HFFc6 (cell line): Measurements from ENCODE around the gene ADAMTS7. TPM values are rescaled to one million over a fixed set of nuclear protein-coding genes. Genes with fewer than 3 reads are reported as not detected.
"Not testable (repeated sequence)": the region's sequence is repeated elsewhere in the genome, so short reads cannot be mapped to it uniquely, and the experiment has no call there.

Experiments
- DNase-seq: peaks from one replicate; pipeline ENCODE4 v3.0.0-alpha.2; 2018
- H3K27ac Mint-ChIP-seq: 2 replicates; pipeline ENCODE4 v1.8.0; 2020; ENCODE audit warnings: mild to moderate bottlenecking, mixed read lengths
- H3K27me3 Mint-ChIP-seq: 2 replicates; pipeline ENCODE4 v1.8.0; 2021; ENCODE audit warnings: mild to moderate bottlenecking, moderate library complexity, mixed read lengths; ENCODE audit not compliant: insufficient read depth
- H3K36me3 Mint-ChIP-seq: 2 replicates; pipeline ENCODE4 v1.8.0; 2021; ENCODE audit warnings: low read depth, mixed read lengths
- H3K4me1 Mint-ChIP-seq: 2 replicates; pipeline ENCODE4 v1.8.0; 2020; ENCODE audit warnings: low read depth, mixed read lengths
- H3K4me3 Mint-ChIP-seq: 2 replicates; pipeline ENCODE4 v1.8.0; 2020; ENCODE audit warnings: mild to moderate bottlenecking, moderate library complexity, mixed read lengths
- H3K9me3 Mint-ChIP-seq: 2 replicates; pipeline ENCODE4 v1.8.0; 2020; ENCODE audit warnings: mild to moderate bottlenecking, mixed read lengths
- CTCF ChIP-seq: fragments of 200-600 bp; sonication (generic); IDR thresholded peaks from 2 replicates; pipeline ENCODE4 v1.5.0; 2021; ENCODE audit warnings: antibody characterized with exemption, mild to moderate bottlenecking
- total RNA-seq, 6 experiments: library from RNA; stranded (reverse); fragmentation: NEBNext Ultra II Directional; extraction: Animal tissue kit (Norgen Biotek cat#: 25700); gene quantifications; 2 replicates in 1 of 6; 3 replicates in 5 of 6; pipeline ENCODE4 v1.2.3, GENCODE V29; 2021

ADAMTS7 gene
- total RNA-seq, 6 experiments from 2014 or later = 0.39 to 0.66 (median 0.59) TPM

DNA sequence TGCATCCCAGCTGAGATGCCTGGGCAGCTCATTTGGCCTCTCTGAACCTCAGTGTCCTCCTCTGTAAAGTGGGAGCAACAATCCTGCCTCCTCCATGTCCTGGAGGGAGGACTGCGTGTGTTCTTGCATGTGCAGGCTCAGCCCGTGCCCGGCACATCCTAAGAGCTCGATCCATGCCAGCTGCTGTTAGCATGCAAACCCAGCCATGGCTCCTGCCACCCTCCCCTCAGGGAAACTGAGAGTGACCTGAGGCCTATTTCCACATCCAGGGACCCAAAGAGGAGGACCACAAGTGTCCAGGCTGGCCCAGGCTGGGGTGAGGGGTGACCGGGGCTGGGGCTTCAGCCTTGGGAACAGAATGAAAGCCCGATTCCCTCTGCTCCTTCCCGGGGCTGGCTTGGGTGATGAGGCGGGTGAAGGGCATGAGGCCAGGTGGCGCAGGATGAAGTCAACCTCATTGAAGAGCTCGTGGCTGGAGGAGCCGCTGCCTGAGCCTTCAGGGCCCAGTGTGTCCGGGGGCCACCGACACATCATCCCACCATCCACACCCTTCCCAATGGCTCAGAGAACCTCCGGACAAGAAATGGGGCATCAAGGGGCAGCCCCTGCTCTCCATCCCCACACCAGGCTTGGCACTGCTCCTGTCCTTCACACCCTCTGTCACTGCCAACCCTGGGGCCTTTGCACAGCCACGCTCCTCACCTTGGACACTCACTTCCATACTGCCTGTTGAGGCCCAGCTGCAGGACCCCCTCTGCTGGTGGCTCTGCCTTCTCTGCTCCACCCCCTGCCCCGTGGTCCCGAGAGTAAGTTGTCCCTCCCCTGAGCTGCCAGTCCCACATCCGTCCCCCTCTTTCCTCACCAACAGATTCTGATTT is 42.5 kb downstream of the ADAMTS7 start:
- H3K4me1 Mint-ChIP-seq = no peaks in the 10 kb centered on the region
- H3K4me3 Mint-ChIP-seq = no peak overlapping the region
- H3K36me3 Mint-ChIP-seq = no peaks in the 10 kb centered on the region
- H3K9me3 Mint-ChIP-seq = no peaks in the 10 kb centered on the region
- H3K27me3 Mint-ChIP-seq = no peaks in the 10 kb centered on the region; the same call in 1 of the 2 replicates
- no peak for TF ChIP-seq CTCF
- DNase-seq = no peak
- H3K27ac Mint-ChIP-seq = no peak overlapping the region

- Mint-ChIP-seq H3K27me3 (no peaks in the 10 kb centered on the region), H3K36me3 (no peaks in the 10 kb centered on the region), H3K4me3 (no peak overlapping the region), H3K9me3 (no peaks in the 10 kb centered on the region), H3K27ac (no peak overlapping the region), H3K4me1 (no peaks in the 10 kb centered on the region)
- DNase-seq = no peak
- no peak for TF ChIP-seq CTCF
Measured at GRCh38 chr15:78768096-78768495, 43.2 kb downstream of the ADAMTS7 start.

DNA sequence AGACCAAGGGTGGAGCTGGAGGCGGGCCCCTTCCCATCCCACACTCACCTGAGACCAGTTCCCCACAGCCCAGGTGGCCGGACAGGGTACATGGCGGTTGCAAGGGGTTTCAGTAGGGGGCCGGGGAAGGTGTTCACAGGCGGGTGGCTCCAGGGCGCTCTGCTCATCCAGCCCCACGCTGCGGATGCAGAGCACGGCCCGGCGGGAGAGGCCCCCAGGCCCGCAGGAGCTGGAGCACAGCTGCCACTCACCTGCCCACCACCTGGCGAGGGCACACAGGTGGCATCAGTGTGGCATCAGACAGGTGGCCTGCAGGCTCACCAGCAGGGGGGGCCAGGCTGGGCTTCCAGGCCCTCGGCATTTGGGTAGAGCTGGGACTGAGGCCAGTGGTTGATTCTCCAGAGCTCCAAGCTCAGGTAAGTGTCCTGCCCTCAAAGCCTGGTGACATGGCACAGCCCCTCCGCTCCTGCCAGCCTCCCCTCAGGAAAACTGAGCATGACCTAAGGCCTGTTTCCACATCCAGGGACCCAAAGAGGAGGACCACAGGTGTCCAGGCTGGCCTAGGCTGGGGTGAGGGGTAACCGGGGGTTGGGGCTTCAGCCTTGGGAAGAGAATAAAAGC is 43.8 kb downstream of the ADAMTS7 start:
- peak; percentile 25; the same call in 1 of the 2 replicates for TF ChIP-seq CTCF
- Mint-ChIP-seq H3K27me3 (no peaks in the 10 kb centered on the region), H3K36me3 (no peaks in the 10 kb centered on the region), H3K9me3 (no peaks in the 10 kb centered on the region), H3K4me3 (no peak overlapping the region), H3K27ac (no peak overlapping the region), H3K4me1 (no peaks in the 10 kb centered on the region)
- no peak for DNase-seq

DNA sequence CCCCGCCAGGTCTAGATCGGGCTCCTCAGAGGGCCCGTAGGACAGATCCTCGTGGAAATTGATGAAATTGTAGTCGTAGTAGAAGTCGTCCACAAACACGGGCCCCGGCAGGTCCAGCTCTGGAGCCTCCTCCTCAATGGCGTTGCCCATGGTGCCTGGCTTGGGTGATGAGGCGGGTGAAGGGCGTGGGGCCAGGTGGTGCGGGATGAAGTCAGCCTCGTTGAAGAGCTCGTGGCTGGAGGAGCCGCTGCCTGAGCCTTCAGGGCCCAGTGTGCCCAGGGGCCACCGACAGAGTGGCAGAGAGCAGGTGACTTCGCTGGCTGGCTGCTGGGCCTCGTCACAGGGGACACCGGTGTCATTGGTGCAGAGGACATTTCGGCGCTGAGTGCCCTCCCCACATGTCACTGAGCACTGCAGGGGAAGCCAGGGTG is 44.6 kb downstream of the ADAMTS7 start:
- not testable (repeated sequence) for H3K4me3 Mint-ChIP-seq, H3K27me3 Mint-ChIP-seq, H3K9me3 Mint-ChIP-seq, H3K36me3 Mint-ChIP-seq, DNase-seq, H3K4me1 Mint-ChIP-seq, H3K27ac Mint-ChIP-seq

GRCh38 chr15:78766041-78766440 is 45.2 kb downstream of the ADAMTS7 start:
- TF ChIP-seq CTCF = no peak
- H3K4me3 Mint-ChIP-seq = no peak overlapping the region
- no peak overlapping the region for H3K27ac Mint-ChIP-seq
- no peaks in the 10 kb centered on the region for H3K4me1 Mint-ChIP-seq
- no peak for DNase-seq
- H3K27me3 Mint-ChIP-seq = no peaks in the 10 kb centered on the region
- H3K9me3 Mint-ChIP-seq = no peaks in the 10 kb centered on the region
- H3K36me3 Mint-ChIP-seq = no peaks in the 10 kb centered on the region

DNA sequence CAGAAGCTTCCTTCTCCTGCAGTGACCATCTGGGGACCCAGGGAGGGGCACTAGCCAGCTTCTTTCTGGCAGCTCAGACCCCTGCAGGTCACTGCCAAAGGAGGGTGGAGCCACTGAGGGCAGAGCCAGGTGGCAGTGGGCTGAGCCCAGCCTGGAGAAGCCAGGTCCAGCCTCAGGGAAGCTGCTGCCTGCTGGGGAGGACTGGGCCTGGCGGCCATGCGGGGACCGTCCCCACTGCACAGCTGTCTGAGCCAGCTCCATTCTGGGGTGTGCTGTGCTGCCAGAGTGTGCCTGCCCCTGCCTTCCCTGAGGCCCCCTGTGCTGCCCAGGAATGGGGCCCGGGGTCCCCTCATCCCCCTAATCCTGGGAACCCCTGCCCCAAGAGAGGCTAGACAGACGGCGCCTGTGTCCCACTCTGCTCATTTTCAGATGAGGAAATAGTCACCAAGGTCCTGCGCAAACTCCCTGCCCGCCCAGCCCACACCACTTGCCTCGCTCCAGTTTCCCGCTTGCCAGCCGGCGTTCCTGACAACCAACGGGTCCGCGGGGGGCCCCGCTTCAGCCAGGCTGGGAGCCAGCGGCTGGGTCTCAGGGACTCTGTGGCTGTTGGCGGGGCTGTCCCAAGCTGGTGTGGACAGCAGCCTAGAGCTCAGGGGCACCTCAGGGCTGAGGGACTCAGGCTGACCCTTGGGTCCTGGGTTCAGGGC is 46.0 kb downstream of the ADAMTS7 start:
- H3K4me3 Mint-ChIP-seq, H3K4me1 Mint-ChIP-seq, DNase-seq, H3K27ac Mint-ChIP-seq, H3K36me3 Mint-ChIP-seq, H3K27me3 Mint-ChIP-seq, H3K9me3 Mint-ChIP-seq: not testable (repeated sequence)

GRCh38 chr15:78764340-78765153 is 46.7 kb downstream of the ADAMTS7 start:
- H3K4me3 Mint-ChIP-seq, H3K27me3 Mint-ChIP-seq, H3K4me1 Mint-ChIP-seq, H3K36me3 Mint-ChIP-seq, H3K27ac Mint-ChIP-seq, DNase-seq, H3K9me3 Mint-ChIP-seq: not testable (repeated sequence)
